ENCODE results near the gene S100A1. TPM values are rescaled to one million over a fixed set of nuclear protein-coding genes. Genes with fewer than 3 reads are reported as not detected.

The S100A1 gene
- total RNA-seq, 6 experiments from 2014 or later, result 0.59 to 0.96 (median 0.82) TPM; not detected in 3

DNA sequence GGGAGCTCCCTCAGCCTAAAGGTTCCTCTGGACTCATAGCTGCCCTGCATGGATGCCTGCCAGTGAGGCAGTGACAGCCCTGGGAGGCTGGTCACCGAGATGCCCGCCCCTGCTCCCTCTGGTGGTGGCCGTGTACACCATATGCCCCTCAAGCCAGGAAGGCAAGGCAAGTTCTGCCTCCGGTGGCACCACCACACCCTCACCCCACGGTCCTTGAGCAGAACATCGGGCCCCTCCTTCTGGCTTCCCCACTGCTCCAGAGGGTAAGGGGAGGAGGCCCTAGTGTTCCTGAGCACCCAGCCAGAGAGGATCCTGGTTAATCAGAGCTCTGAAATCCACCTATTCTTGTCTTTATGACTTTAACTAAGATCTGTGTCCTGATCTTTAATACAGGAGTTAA, 10.6 kb upstream of the S100A1 start:
- Mint-ChIP-seq H3K36me3 (ENCODE audit: low read depth) (peaks cover 13% of the 10 kb centered on the region), H3K4me1 (ENCODE audit: low read depth) (peaks cover 44% of the 10 kb centered on the region), H3K9me3 (no peaks in the 10 kb centered on the region), H3K27me3 (ENCODE audit: insufficient read depth) (peaks cover 3% of the 10 kb centered on the region; the same call in 1 of the 2 replicates), H3K27ac (peak overlapping the region; percentile 73), H3K4me3 (no peak overlapping the region)
- TF ChIP-seq, protein P1, sequence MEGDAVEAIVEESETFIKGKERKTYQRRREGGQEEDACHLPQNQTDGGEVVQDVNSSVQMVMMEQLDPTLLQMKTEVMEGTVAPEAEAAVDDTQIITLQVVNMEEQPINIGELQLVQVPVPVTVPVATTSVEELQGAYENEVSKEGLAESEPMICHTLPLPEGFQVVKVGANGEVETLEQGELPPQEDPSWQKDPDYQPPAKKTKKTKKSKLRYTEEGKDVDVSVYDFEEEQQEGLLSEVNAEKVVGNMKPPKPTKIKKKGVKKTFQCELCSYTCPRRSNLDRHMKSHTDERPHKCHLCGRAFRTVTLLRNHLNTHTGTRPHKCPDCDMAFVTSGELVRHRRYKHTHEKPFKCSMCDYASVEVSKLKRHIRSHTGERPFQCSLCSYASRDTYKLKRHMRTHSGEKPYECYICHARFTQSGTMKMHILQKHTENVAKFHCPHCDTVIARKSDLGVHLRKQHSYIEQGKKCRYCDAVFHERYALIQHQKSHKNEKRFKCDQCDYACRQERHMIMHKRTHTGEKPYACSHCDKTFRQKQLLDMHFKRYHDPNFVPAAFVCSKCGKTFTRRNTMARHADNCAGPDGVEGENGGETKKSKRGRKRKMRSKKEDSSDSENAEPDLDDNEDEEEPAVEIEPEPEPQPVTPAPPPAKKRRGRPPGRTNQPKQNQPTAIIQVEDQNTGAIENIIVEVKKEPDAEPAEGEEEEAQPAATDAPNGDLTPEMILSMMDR (IDR thresholded peaks at IDR 0.05), result peak; percentile 91
- DNase-seq, result peak; percentile 71

DNA sequence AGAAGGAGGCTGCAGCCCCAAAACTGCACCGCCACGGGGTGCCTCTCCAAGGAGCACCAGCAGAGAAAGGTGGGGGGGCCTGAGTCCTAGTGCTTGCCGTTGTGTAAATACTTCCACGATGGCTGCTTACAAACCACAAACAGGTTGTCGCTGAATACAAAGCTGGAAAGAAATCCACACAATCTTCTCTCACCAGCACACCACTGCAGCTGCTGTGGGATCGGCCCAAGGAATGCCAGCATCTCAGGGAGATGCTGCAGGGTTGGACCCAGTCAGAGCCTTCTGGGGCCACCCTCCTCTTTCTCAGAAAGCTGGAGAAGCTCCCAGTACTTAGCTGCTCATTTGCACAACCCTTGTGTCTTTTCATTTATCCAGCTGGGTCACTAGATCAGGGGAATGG, 9.1 kb upstream of the S100A1 start:
- DNase-seq, result no peak
- TF ChIP-seq, protein P1 (IDR thresholded peaks at IDR 0.05), result no peak
- Mint-ChIP-seq H3K27ac (no peak overlapping the region), H3K27me3 (ENCODE audit: insufficient read depth) (peaks cover 3% of the 10 kb centered on the region; the same call in 1 of the 2 replicates), H3K4me1 (ENCODE audit: low read depth) (peaks cover 41% of the 10 kb centered on the region), H3K36me3 (ENCODE audit: low read depth) (peaks cover 24% of the 10 kb centered on the region), H3K9me3 (no peaks in the 10 kb centered on the region), H3K4me3 (no peak overlapping the region)

DNA sequence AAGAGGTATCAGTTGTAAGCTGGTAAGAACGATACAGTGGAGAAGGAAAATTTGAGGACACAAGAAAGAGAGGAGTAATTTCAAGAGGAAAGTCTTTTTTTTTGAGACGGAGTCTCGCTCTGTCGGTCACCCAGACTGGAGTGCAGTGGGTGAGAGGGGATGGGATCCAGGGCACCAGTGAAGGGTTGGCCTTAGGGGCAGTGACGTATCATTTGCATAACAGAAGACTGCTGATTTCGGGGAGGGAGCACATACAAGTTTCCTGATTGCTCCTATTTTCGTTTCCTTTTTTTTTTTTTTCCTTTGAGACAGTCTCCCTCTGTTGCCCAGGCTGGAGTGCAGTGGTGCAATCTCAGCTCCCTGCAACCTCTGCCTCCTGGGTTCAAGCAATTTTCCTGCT, 5.1 kb upstream of the S100A1 start:
- H3K27ac Mint-ChIP-seq, result no peak overlapping the region; the same call in 1 of the 2 replicates
- peaks cover 7% of the 10 kb centered on the region for H3K27me3 Mint-ChIP-seq (ENCODE audit: insufficient read depth)
- TF ChIP-seq, protein P1 (IDR thresholded peaks at IDR 0.05), result no peak
- no peaks in the 10 kb centered on the region for H3K9me3 Mint-ChIP-seq
- H3K4me3 Mint-ChIP-seq, result no peak overlapping the region
- DNase-seq, result no peak
- H3K36me3 Mint-ChIP-seq (ENCODE audit: low read depth), result peaks cover 44% of the 10 kb centered on the region
- peaks cover 53% of the 10 kb centered on the region for H3K4me1 Mint-ChIP-seq (ENCODE audit: low read depth)

DNA sequence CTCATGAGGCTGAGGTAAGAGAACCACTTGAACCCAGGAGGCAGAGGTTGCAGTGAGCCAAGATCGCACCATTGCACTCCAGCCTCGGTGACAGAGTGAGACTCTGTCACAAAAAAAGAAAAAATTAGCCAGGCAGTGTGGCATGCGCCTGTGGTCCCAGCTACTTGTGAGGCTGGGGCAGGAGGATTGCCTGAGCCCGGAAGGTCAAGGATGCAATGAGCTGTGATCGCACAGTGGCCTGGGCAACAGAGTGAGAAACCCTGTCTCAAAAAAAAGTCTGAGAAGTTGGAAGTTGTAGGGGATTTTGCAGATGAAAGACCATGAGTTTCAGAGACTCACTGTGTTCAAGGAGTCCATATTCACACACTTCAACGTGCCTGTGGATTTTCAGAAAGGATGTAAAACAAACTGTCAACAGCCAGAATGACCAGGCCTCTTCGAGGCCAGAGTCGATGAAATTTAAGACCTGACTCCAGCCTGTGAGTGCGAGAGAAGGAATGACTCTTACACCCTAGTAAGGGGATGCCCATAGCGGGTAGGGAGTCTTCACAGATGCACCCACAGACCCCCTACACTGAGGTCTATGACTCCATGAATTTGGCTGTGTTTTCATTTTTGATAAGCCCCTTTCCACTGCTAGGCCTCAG, 3.1 kb upstream of the S100A1 start:
- Mint-ChIP-seq H3K9me3 (no peaks in the 10 kb centered on the region), H3K36me3 (ENCODE audit: low read depth) (peaks cover 34% of the 10 kb centered on the region), H3K27ac (peak overlapping the region; percentile 43), H3K4me3 (peak overlapping the region; percentile 97), H3K4me1 (ENCODE audit: low read depth) (peaks cover 47% of the 10 kb centered on the region), H3K27me3 (ENCODE audit: insufficient read depth) (peaks cover 6% of the 10 kb centered on the region)
- TF ChIP-seq, protein P1 (IDR thresholded peaks at IDR 0.05), result no peak
- no peak for DNase-seq

DNA sequence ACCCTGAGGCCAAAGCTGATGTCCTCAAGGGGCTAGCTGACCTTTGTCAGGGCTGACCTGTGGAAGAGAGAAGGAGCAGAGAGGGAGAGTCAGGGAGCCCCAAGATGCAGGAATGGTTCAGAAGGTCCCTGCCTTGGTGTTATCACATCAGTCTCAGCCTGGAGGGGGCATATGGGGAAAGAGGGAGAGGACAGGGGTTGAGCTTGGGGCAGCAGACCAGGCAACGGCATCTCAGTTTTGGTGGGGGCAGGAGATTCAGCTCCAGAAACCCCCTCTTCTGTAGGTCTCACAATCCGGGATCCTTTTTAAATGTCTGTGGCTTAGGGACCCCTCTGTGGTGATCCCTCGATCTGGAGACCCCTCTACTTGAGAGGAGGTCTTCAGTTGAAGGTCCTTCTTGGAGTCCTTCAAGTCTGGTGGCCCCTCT, 1.7 kb upstream of the S100A1 start:
- H3K27ac Mint-ChIP-seq, result peak overlapping the region; percentile 100
- H3K4me1 Mint-ChIP-seq (ENCODE audit: low read depth), result peaks cover 61% of the 10 kb centered on the region
- TF ChIP-seq, protein P1 (IDR thresholded peaks at IDR 0.05), result no peak
- H3K9me3 Mint-ChIP-seq, result no peaks in the 10 kb centered on the region
- peak overlapping the region; percentile 97 for H3K4me3 Mint-ChIP-seq
- peaks cover 6% of the 10 kb centered on the region for H3K27me3 Mint-ChIP-seq (ENCODE audit: insufficient read depth)
- peaks cover 34% of the 10 kb centered on the region for H3K36me3 Mint-ChIP-seq (ENCODE audit: low read depth)
- no peak for DNase-seq

Measured in HFFc6 (cell line).